IMR-90 (cell line): ENCODE measurements around the gene ZSCAN18. TPM values are rescaled to one million over a fixed set of nuclear protein-coding genes. Genes with fewer than 3 reads are reported as not detected.

Source experiments
- ATAC-seq: fragments of 200-7000 bp; cut with Tn5 transposase; 2 replicates; pipeline ENCODE4 v1.9.1; 2020; ENCODE audit warnings: low read depth, mild to moderate bottlenecking, moderate library complexity
- BruUV-seq: library from RNA; stranded (reverse); fragments of 400-500 nt; replicated peaks from 2 replicates; lab custom pipeline; 2021; lab: Mats Ljungman, UMichigan
- CTCF ChIA-PET: fragments of 300-600 bp; formaldehyde crosslinking; extraction: SDS; loops from one replicate; lab custom pipeline; 2021; ENCODE audit warnings: antibody characterized with exemption; lab: Yijun Ruan, JAX
- POLR2A ChIA-PET: fragments of 300-600 bp; sonication (Branson Sonifier 250); formaldehyde crosslinking; loops from one replicate; lab custom pipeline; 2022; ENCODE audit warnings: antibody characterized with exemption; ENCODE audit not compliant: unreplicated experiment; lab: Charles Lee
- DNase-seq: peaks from one replicate; pipeline ENCODE4 v3.0.0; 2013
- H2AFZ ChIP-seq: replicated peaks from 2 replicates; pipeline ENCODE3; 2013; ENCODE audit warnings: low read length, mild to moderate bottlenecking; ENCODE audit not compliant: poor library complexity
- H2AK5ac ChIP-seq: 2 replicates; pipeline ENCODE4 v1.6.1; 2013; ENCODE audit warnings: low read depth, low read length, inconsistent platforms
- H2AK9ac ChIP-seq: replicated peaks from 2 replicates; pipeline ENCODE3; 2013; ENCODE audit warnings: mild to moderate bottlenecking, low read depth, low read length, moderate library complexity; ENCODE audit not compliant: poor library complexity
- H2BK120ac ChIP-seq: 2 replicates; pipeline ENCODE4 v1.6.1; 2013; ENCODE audit warnings: low read depth, low read length, inconsistent platforms
- H2BK15ac ChIP-seq: 3 replicates; pipeline ENCODE4 v1.6.1; 2013; ENCODE audit warnings: low read depth, low read length, inconsistent platforms
- H2BK20ac ChIP-seq: 2 replicates; pipeline ENCODE4 v1.6.1; 2013; ENCODE audit warnings: low read depth, mild to moderate bottlenecking, inconsistent platforms, low read length, moderate library complexity
- H2BK5ac ChIP-seq: 2 replicates; pipeline ENCODE4 v1.6.1; 2013; ENCODE audit warnings: mild to moderate bottlenecking, low read depth, low read length, inconsistent platforms; ENCODE audit not compliant: poor library complexity, severe bottlenecking
- H3K14ac ChIP-seq: replicated peaks from 2 replicates; pipeline ENCODE4 v1.6.1; 2013; ENCODE audit warnings: low read depth, low read length, inconsistent platforms
- H3K18ac ChIP-seq: 2 replicates; pipeline ENCODE4 v1.6.1; 2013; ENCODE audit warnings: low read depth, low read length, control low read depth
- H3K23ac ChIP-seq: 2 replicates; pipeline ENCODE4 v1.6.1; 2013; ENCODE audit warnings: low read depth, low read length, inconsistent platforms
- H3K27ac ChIP-seq: 2 replicates; pipeline ENCODE4 v1.5.1; 2013; ENCODE audit warnings: mild to moderate bottlenecking, control low read depth, low read length; ENCODE audit not compliant: insufficient read depth
- H3K27me3 ChIP-seq: 2 replicates; pipeline ENCODE4 v1.6.1; 2013; ENCODE audit warnings: low read length; ENCODE audit not compliant: control insufficient read depth, insufficient read depth
- H3K36me3 ChIP-seq: 2 replicates; pipeline ENCODE4 v1.6.1; 2013; ENCODE audit warnings: low read length, mixed read lengths; ENCODE audit not compliant: control insufficient read depth, insufficient read depth
- H3K4ac ChIP-seq: 2 replicates; pipeline ENCODE4 v1.6.1; 2013; ENCODE audit warnings: low read depth, low read length, inconsistent platforms
- H3K4me1 ChIP-seq: 2 replicates; pipeline ENCODE4 v1.6.1; 2013; ENCODE audit warnings: low read length, mixed read lengths; ENCODE audit not compliant: control insufficient read depth, insufficient read depth
- H3K4me2 ChIP-seq: 2 replicates; pipeline ENCODE4 v1.6.1; 2013; ENCODE audit warnings: low read depth, mild to moderate bottlenecking, control low read depth, low read length, moderate library complexity
- H3K4me3 ChIP-seq: 2 replicates; pipeline ENCODE4 v1.5.1; 2013; ENCODE audit warnings: low read depth, mild to moderate bottlenecking, control low read depth, low read length, moderate library complexity; ENCODE audit not compliant: insufficient read depth
- H3K56ac ChIP-seq: 2 replicates; pipeline ENCODE4 v1.6.1; 2013; ENCODE audit warnings: low read length, inconsistent platforms; ENCODE audit not compliant: insufficient read depth; ENCODE audit errors: extremely low read depth
- H3K79me1 ChIP-seq, 2 experiments: 2 replicates each; pipeline ENCODE4 v1.6.1; 2013; ENCODE audit warnings: low read length in 2 of 2, inconsistent platforms in 1 of 2, low read depth in 1 of 2
- H3K9ac ChIP-seq: 2 replicates; pipeline ENCODE4 v1.6.1; 2013; ENCODE audit warnings: low read depth, low read length, control low read depth
- H3K9me1 ChIP-seq: 2 replicates; pipeline ENCODE4 v1.6.1; 2013; ENCODE audit warnings: low read length, inconsistent platforms; ENCODE audit not compliant: insufficient read depth
- H3K9me3 ChIP-seq: 2 replicates; pipeline ENCODE4 v1.6.1; 2013; ENCODE audit warnings: low read length; ENCODE audit not compliant: control insufficient read depth, insufficient read depth
- H4K20me1 ChIP-seq: 2 replicates; pipeline ENCODE4 v1.6.1; 2013; ENCODE audit warnings: low read length, inconsistent platforms; ENCODE audit not compliant: insufficient read depth
- H4K5ac ChIP-seq: 2 replicates; pipeline ENCODE4 v1.6.1; 2013; ENCODE audit warnings: mild to moderate bottlenecking, low read depth, low read length, control low read depth
- H4K8ac ChIP-seq, 2 experiments: 2 replicates each; pipeline ENCODE4 v1.6.1; 2013; ENCODE audit warnings: low read depth in 2 of 2, low read length in 2 of 2, control low read depth in 1 of 2, inconsistent platforms in 1 of 2
- H4K91ac ChIP-seq: 2 replicates; pipeline ENCODE4 v1.6.1; 2013; ENCODE audit warnings: low read depth, low read length, inconsistent platforms; ENCODE audit not compliant: insufficient read depth
- BHLHE40 ChIP-seq: fragments of 150-350 bp; IDR thresholded peaks from 2 replicates; pipeline ENCODE4 v1.6.1; 2016; ENCODE audit warnings: mild to moderate bottlenecking, low read depth, low read length
- CEBPB ChIP-seq: IDR thresholded peaks from 2 replicates; pipeline ENCODE4 v1.6.1; 2012; ENCODE audit warnings: low read depth, low read length, improper control_type of control experiment
- CHD1 ChIP-seq: IDR thresholded peaks from 2 replicates; pipeline ENCODE4 v1.6.1; 2012; ENCODE audit warnings: low read depth, low read length, improper control_type of control experiment
- CTCF ChIP-seq: conservative IDR thresholded peaks from 2 replicates; pipeline ENCODE4 v1.5.1; 2012; ENCODE audit warnings: mild to moderate bottlenecking, low read depth, low read length, improper control_type of control experiment
- ELK1 ChIP-seq: fragments of 150-350 bp; IDR thresholded peaks from 2 replicates; pipeline ENCODE4 v1.6.1; 2016; ENCODE audit warnings: low read depth, mild to moderate bottlenecking, low read length, moderate library complexity, borderline replicate concordance
- MAZ ChIP-seq: IDR thresholded peaks from 2 replicates; pipeline ENCODE4 v1.6.1; 2012; ENCODE audit warnings: low read depth, mild to moderate bottlenecking, low read length, improper control_type of control experiment, moderate library complexity, borderline replicate concordance
- MXI1 ChIP-seq: IDR thresholded peaks from 2 replicates; pipeline ENCODE4 v1.6.1; 2012; ENCODE audit warnings: low read depth, mild to moderate bottlenecking, low read length, moderate library complexity, borderline replicate concordance
- NFE2L2 ChIP-seq: fragments of 150-350 bp; IDR thresholded peaks from 2 replicates; pipeline ENCODE4 v1.6.1; 2016; ENCODE audit warnings: low read depth, mild to moderate bottlenecking, low read length
- POLR2A ChIP-seq: IDR thresholded peaks from 2 replicates; pipeline ENCODE4 v1.6.1; 2012; ENCODE audit warnings: mild to moderate bottlenecking, low read depth, low read length
- RFX5 ChIP-seq: IDR thresholded peaks from 2 replicates; pipeline ENCODE4 v1.8.0; 2012; ENCODE audit warnings: low read depth, mild to moderate bottlenecking, low read length, moderate library complexity
- SMC3 ChIP-seq: fragments of 150-350 bp; IDR thresholded peaks from 2 replicates; pipeline ENCODE4 v1.6.1; 2016; ENCODE audit warnings: low read depth, mild to moderate bottlenecking, antibody characterized with exemption, low read length, moderate library complexity
- USF2 ChIP-seq: fragments of 150-350 bp; IDR thresholded peaks from 2 replicates; pipeline ENCODE4 v1.6.1; 2017; ENCODE audit warnings: mild to moderate bottlenecking, antibody characterized with exemption, low read length, low read depth
- WGBS, 2 experiments: methylation state at CpG; one replicate each; pipeline versions ENCODE4 v1.1.5 to v1.1.7; 2013; ENCODE audit warnings: missing lambda C conversion rate in 2 of 2; ENCODE audit not compliant: insufficient read length in 1 of 2; ENCODE audit errors: extremely low coverage in 2 of 2; 5-methylcytosine and 5-hydroxymethylcytosine counted together
- dilution Hi-C: fragments of 300-500 bp; cut with HindIII; formaldehyde crosslinking; loops from one replicate; pipeline ENCODE4 v1.14.3; 2018; ENCODE audit warnings: low sequenced_read_pairs; ENCODE audit not compliant: unreplicated experiment
- in situ Hi-C: fragments of 300-500 bp; cut with MboI; formaldehyde crosslinking; loops from 3 replicates; pipeline ENCODE4 v1.14.3; 2019; ENCODE audit warnings: low sequenced_read_pairs, inconsistent platforms, mixed read lengths
- intact Hi-C: fragments of 100-400 bp; cut with micrococcal nuclease; formaldehyde crosslinking; loops from 2 replicates; pipeline ENCODE4 v1.10.0; 2022
- polyA plus RNA-seq, 3 experiments: library from polyadenylated mRNA; depleted of rRNA; stranded (reverse); fragments of >200 nt; gene quantifications; 2 replicates each; pipeline ENCODE4 v1.2.3, GENCODE V29; 2012; ENCODE audit warnings: low replicate concordance in 1 of 3
- total RNA-seq: library from RNA; depleted of rRNA; stranded (reverse); fragments of >200 nt; gene quantifications from 2 replicates; pipeline ENCODE4 v1.2.3, GENCODE V29; 2012

Gene ZSCAN18
- total and polyA plus RNA-seq, 2 of the 4 experiments (the other 2 are of a cell fraction) = 3.0 to 8.2 TPM

- no peaks in the 10 kb centered on the region for H3K79me1 ChIP-seq
- no TSS peak for BruUV-seq
- TF ChIP-seq POLR2A = no peak
- TF ChIP-seq SMC3 = no peak
- no peak for TF ChIP-seq NFE2L2
- TF ChIP-seq CHD1 = no peak
- TF ChIP-seq BHLHE40 = no peak
- no peak for TF ChIP-seq CEBPB
- no peak for TF ChIP-seq USF2
- TF ChIP-seq CTCF = no peak
- TF ChIP-seq RFX5 = no peak
- TF ChIP-seq MAZ = no peak
- no peak for TF ChIP-seq ELK1
- TF ChIP-seq MXI1 = no peak
- H3K18ac ChIP-seq = no peak overlapping the region
- H3K4me1 ChIP-seq = no peaks in the 10 kb centered on the region
- no peak overlapping the region for H2BK15ac ChIP-seq
- H3K4me3 ChIP-seq = no peak overlapping the region
- intact Hi-C loops (no loop called here), dilution Hi-C loops (no loop called here), in situ Hi-C loops (no loop called here)
- H3K9me3 ChIP-seq = peaks cover 60% of the 10 kb centered on the region
- H2BK20ac ChIP-seq = no peak overlapping the region
- no peak overlapping the region for H2BK5ac ChIP-seq
- H3K9me1 ChIP-seq = no peaks in the 10 kb centered on the region
- no peak overlapping the region for H2AK9ac ChIP-seq
- no peaks in the 10 kb centered on the region for H3K36me3 ChIP-seq
- no peak overlapping the region for H4K8ac ChIP-seq
- H3K4me2 ChIP-seq = no peak overlapping the region
- H2AFZ ChIP-seq = no peak overlapping the region
- ChIA-PET POLR2A (no interaction called here), CTCF (no interaction called here)
- H4K20me1 ChIP-seq = no peaks in the 10 kb centered on the region
- H2AK5ac ChIP-seq = no peak overlapping the region
- H4K5ac ChIP-seq = no peak overlapping the region
- no peak for DNase-seq
- H3K27me3 ChIP-seq = no peaks in the 10 kb centered on the region
- no peak for ATAC-seq
- no peak overlapping the region for H3K56ac ChIP-seq
- no peak overlapping the region for H2BK120ac ChIP-seq
- H3K9ac ChIP-seq = no peak overlapping the region
- no peak overlapping the region for H3K4ac ChIP-seq
- WGBS, 2 experiments = 63% methylated on average over 12 of the region's 21 CpGs; no CpG with 5 or more reads in 1 of the 2 experiments
- no peak overlapping the region for H3K14ac ChIP-seq
- no peak overlapping the region for H4K91ac ChIP-seq
- no peak overlapping the region for H3K27ac ChIP-seq
- H3K23ac ChIP-seq = no peak overlapping the region
Measured at GRCh38 chr19:58040751-58041525, 57.1 kb downstream of the ZSCAN18 start.
